Right lobe of liver (tissue), 4 donors: ENCODE results near the gene FABP6.

ENCODE experiments used
- POLR2A ChIP-seq: fragments of 450-650 bp; IDR thresholded peaks from one replicate; pipeline ENCODE4 v1.6.1; 2017; ENCODE audit warnings: antibody characterized with exemption, mild to moderate bottlenecking
- TF ChIP-seq, protein P1 (sequence below), 4 donors: fragments of 200-600 bp in 3 of 4; fragments of 450-650 bp in 1 of 4; IDR thresholded peaks; one replicate each; pipeline versions ENCODE4 v1.5.1 to v1.8.0; 2016 to 2022; ENCODE audit warnings: antibody characterized with exemption in 4 of 4, mild to moderate bottlenecking in 2 of 4
- donor health status: DM: no; HTN: no; CAD: no.
- donor health status: DM: no; HTN: no; CAD: no.
- donor health status: DM: no; HTN: yes; CAD: no.

DNA sequence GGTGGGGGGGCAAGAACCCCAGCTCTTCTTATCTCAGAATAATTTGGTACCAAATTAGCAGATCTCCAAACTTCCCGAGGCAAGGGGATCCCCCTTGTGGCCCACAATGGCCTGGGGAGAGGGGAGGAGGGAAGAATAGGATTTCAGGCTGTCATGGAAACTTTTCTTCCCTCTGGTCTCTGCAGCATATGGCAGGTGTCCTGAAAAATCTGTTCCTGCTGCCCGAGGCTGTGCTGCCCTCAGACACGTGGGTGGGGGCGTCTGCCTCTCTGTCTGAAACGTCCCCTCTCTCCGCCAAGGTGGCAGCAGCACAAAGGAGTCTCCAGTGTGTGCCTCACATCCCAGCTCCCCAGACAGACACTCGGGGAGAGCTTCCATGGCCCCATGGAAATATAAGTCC, 49.0 kb downstream of the FABP6 start:
- TF ChIP-seq, protein P1, sequence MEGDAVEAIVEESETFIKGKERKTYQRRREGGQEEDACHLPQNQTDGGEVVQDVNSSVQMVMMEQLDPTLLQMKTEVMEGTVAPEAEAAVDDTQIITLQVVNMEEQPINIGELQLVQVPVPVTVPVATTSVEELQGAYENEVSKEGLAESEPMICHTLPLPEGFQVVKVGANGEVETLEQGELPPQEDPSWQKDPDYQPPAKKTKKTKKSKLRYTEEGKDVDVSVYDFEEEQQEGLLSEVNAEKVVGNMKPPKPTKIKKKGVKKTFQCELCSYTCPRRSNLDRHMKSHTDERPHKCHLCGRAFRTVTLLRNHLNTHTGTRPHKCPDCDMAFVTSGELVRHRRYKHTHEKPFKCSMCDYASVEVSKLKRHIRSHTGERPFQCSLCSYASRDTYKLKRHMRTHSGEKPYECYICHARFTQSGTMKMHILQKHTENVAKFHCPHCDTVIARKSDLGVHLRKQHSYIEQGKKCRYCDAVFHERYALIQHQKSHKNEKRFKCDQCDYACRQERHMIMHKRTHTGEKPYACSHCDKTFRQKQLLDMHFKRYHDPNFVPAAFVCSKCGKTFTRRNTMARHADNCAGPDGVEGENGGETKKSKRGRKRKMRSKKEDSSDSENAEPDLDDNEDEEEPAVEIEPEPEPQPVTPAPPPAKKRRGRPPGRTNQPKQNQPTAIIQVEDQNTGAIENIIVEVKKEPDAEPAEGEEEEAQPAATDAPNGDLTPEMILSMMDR (IDR thresholded peaks at IDR 0.05): no peak
- TF ChIP-seq POLR2A: no peak
